ENCODE results near the gene NEDD9. TPM values are rescaled to one million over a fixed set of nuclear protein-coding genes. Genes with fewer than 3 reads are reported as not detected.

The NEDD9 gene
- total RNA-seq, 1 donor: 32.9 TPM

GRCh38 chr6:11232770-11233626, 530 bp upstream of the NEDD9 start:
- no peaks in the 10 kb centered on the region for H3K36me3 ChIP-seq (ENCODE audit: insufficient read depth, low read length)
- DNase-seq (ENCODE audit: insufficient read length, low spot score, missing footprints): peak; percentile 93
- H3K4me3 ChIP-seq (ENCODE audit: insufficient read depth, low read length): peak overlapping the region; percentile 87
- TF ChIP-seq CTCF (IDR thresholded peaks at IDR 0.05; ENCODE audit: extremely low read depth, low read depth, low read length): no peak
- H4K20me1 ChIP-seq (ENCODE audit: insufficient read depth, low read length): no peaks in the 10 kb centered on the region
- H3K4me1 ChIP-seq (ENCODE audit: insufficient read depth, low read length): peaks cover 23% of the 10 kb centered on the region
- H2AFZ ChIP-seq (ENCODE audit: low read length): peak overlapping the region; percentile 71
- H3K27ac ChIP-seq (ENCODE audit: low read depth, low read length): peak overlapping the region; percentile 93
- H3K27me3 ChIP-seq (ENCODE audit: insufficient read depth, low read length): no peaks in the 10 kb centered on the region
- peaks cover 44% of the 10 kb centered on the region for H3K79me2 ChIP-seq (ENCODE audit: insufficient read depth, low read length)
- peak overlapping the region; percentile 80 for H3K4me2 ChIP-seq (ENCODE audit: insufficient read depth, low read length)
- no peaks in the 10 kb centered on the region for H3K9me3 ChIP-seq (ENCODE audit: low read depth, low read length)

GRCh38 chr6:11231564-11232192, 790 bp downstream of the NEDD9 start:
- Histone ChIP-seq H3K27me3 (ENCODE audit: insufficient read depth, low read length) (no peaks in the 10 kb centered on the region), H3K4me3 (ENCODE audit: insufficient read depth, low read length) (peak overlapping the region; percentile 87), H3K36me3 (ENCODE audit: insufficient read depth, low read length) (no peaks in the 10 kb centered on the region), H3K79me2 (ENCODE audit: insufficient read depth, low read length) (peaks cover 57% of the 10 kb centered on the region), H4K20me1 (ENCODE audit: insufficient read depth, low read length) (no peaks in the 10 kb centered on the region), H3K4me2 (ENCODE audit: insufficient read depth, low read length) (peak overlapping the region; percentile 80), H2AFZ (ENCODE audit: low read length) (no peak overlapping the region), H3K9me3 (ENCODE audit: low read depth, low read length) (no peaks in the 10 kb centered on the region), H3K4me1 (ENCODE audit: insufficient read depth, low read length) (peaks cover 28% of the 10 kb centered on the region), H3K27ac (ENCODE audit: low read depth, low read length) (peak overlapping the region; percentile 93)
- peak; percentile 77 for DNase-seq (ENCODE audit: insufficient read length, low spot score, missing footprints)
- no peak for TF ChIP-seq CTCF (IDR thresholded peaks at IDR 0.05; ENCODE audit: extremely low read depth, low read depth, low read length)

DNA sequence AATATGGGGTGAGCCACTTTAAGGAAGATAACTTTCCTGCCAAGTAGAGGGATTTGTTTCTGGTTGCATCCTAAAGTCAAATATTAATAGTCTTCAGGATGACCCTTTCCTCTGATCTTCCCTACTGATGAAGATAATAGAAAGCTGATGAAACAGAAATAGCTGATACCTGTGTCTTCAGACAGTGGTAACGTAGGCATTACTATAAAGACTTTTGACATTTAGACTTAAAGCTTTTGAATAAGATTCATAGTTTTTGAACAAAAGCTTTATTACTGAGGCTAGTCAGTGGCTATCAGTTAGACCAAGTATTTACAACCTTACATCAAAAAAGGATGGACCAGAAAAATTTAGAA, 1.4 kb downstream of the NEDD9 start:
- Histone ChIP-seq H3K27me3 (ENCODE audit: insufficient read depth, low read length) (no peaks in the 10 kb centered on the region), H3K4me3 (ENCODE audit: insufficient read depth, low read length) (peak overlapping the region; percentile 87), H3K36me3 (ENCODE audit: insufficient read depth, low read length) (no peaks in the 10 kb centered on the region), H3K4me1 (ENCODE audit: insufficient read depth, low read length) (peaks cover 29% of the 10 kb centered on the region), H3K27ac (ENCODE audit: low read depth, low read length) (peak overlapping the region; percentile 93), H2AFZ (ENCODE audit: low read length) (no peak overlapping the region), H3K79me2 (ENCODE audit: insufficient read depth, low read length) (peaks cover 62% of the 10 kb centered on the region), H3K9me3 (ENCODE audit: low read depth, low read length) (no peaks in the 10 kb centered on the region), H3K4me2 (ENCODE audit: insufficient read depth, low read length) (peak overlapping the region; percentile 80), H4K20me1 (ENCODE audit: insufficient read depth, low read length) (no peaks in the 10 kb centered on the region)
- TF ChIP-seq CTCF (IDR thresholded peaks at IDR 0.05; ENCODE audit: extremely low read depth, low read depth, low read length): no peak
- DNase-seq (ENCODE audit: insufficient read length, low spot score, missing footprints): no peak
